SU-DHL-6 (cell line): ENCODE results near the gene APOBR.

Source experiments
- H2AFZ ChIP-seq: fragments of 200-600 bp; sonication (generic); 2 replicates; pipeline ENCODE4 v1.6.1; 2014; ENCODE audit warnings: low read depth, mild to moderate bottlenecking, moderate library complexity, mixed read lengths, antibody characterized with exemption, low read length; ENCODE audit not compliant: severe bottlenecking
- H3F3A ChIP-seq: fragments of 200-600 bp; shearing (Covaris generic); 2 replicates; pipeline ENCODE4 v1.6.0; 2016; ENCODE audit warnings: antibody characterized with exemption, mild to moderate bottlenecking; ENCODE audit not compliant: insufficient read depth
- H3K27ac ChIP-seq: fragments of 200-600 bp; sonication (generic); 2 replicates; pipeline ENCODE4 v1.5.1; 2016; ENCODE audit warnings: low read depth, mild to moderate bottlenecking, low read length, moderate library complexity, mixed read lengths
- H3K27me3 ChIP-seq: fragments of 200-600 bp; sonication (generic), shearing (Covaris generic); 2 replicates; pipeline ENCODE4 v1.6.0; 2014; ENCODE audit warnings: mild to moderate bottlenecking, low read length
- H3K36me3 ChIP-seq: fragments of 200-600 bp; sonication (generic); 2 replicates; pipeline ENCODE4 v1.6.1; 2014; ENCODE audit warnings: mild to moderate bottlenecking, low read length, mixed read lengths
- H3K4me2 ChIP-seq: fragments of 300-600, 200-600 bp; shearing (Covaris generic), sonication (generic); 2 replicates; pipeline ENCODE4 v1.6.0; 2014; ENCODE audit warnings: low read length, low read depth, mild to moderate bottlenecking; ENCODE audit not compliant: poor library complexity, severe bottlenecking
- H3K4me3 ChIP-seq: fragments of 200-600 bp; sonication (generic); 2 replicates; pipeline ENCODE4 v1.5.1; 2014; ENCODE audit warnings: antibody characterized with exemption, low read length, mild to moderate bottlenecking, mixed read lengths; ENCODE audit not compliant: insufficient read depth, poor library complexity, severe bottlenecking
- H3K79me2 ChIP-seq: fragments of 200-600 bp; sonication (generic); 2 replicates; pipeline ENCODE4 v1.6.1; 2014; ENCODE audit warnings: mild to moderate bottlenecking, low read length, moderate library complexity; ENCODE audit not compliant: insufficient read depth
- H3K9ac ChIP-seq: fragments of 200-600 bp; sonication (generic); 2 replicates; pipeline ENCODE4 v1.7.0; 2014; ENCODE audit warnings: mild to moderate bottlenecking, low read length
- H3K9me2 ChIP-seq: fragments of 200-600 bp; sonication (generic); replicated peaks from 2 replicates; pipeline ENCODE4 v1.6.1; 2014; ENCODE audit warnings: low read length; ENCODE audit not compliant: insufficient read depth
- H3K9me3 ChIP-seq: fragments of 200-600 bp; sonication (generic); 2 replicates; pipeline ENCODE4 v1.6.1; 2014; ENCODE audit warnings: low read length, mixed read lengths; ENCODE audit not compliant: insufficient read depth
- H4K20me1 ChIP-seq: fragments of 200-600 bp; sonication (generic); 2 replicates; pipeline ENCODE4 v1.6.1; 2014; ENCODE audit warnings: low read depth, mild to moderate bottlenecking, antibody characterized with exemption, low read length, moderate library complexity, mixed read lengths
- EZH2phosphoT487 ChIP-seq: fragments of 200-600 bp; sonication (generic), shearing (Covaris generic); conservative IDR thresholded peaks from 2 replicates; pipeline ENCODE4 v1.6.1; 2018; ENCODE audit warnings: mild to moderate bottlenecking, antibody characterized with exemption, low read length, moderate library complexity, mixed read lengths
- TF ChIP-seq, protein P1 (sequence below): fragments of 200-600 bp; sonication (generic); IDR thresholded peaks from one replicate; pipeline ENCODE4 v1.5.1; 2017; ENCODE audit warnings: antibody characterized with exemption, mild to moderate bottlenecking, low read length, moderate library complexity; ENCODE audit not compliant: insufficient read depth, poor library complexity, severe bottlenecking

APOBR gene

GRCh38 chr16:28534542-28535373, 40.3 kb downstream of the APOBR start:
- Histone ChIP-seq H3K27ac (no peak overlapping the region), H2AFZ (no peak overlapping the region)

GRCh38 chr16:28537076-28537475, 42.6 kb downstream of the APOBR start:
- Histone ChIP-seq H2AFZ (no peak overlapping the region), H3F3A (no peaks in the 10 kb centered on the region), H3K4me3 (no peak overlapping the region), H3K4me2 (no peak overlapping the region), H4K20me1 (no peaks in the 10 kb centered on the region), H3K9me2 (no peaks in the 10 kb centered on the region), H3K9ac (no peak overlapping the region), H3K9me3 (no peaks in the 10 kb centered on the region), H3K36me3 (no peaks in the 10 kb centered on the region), H3K27ac (no peak overlapping the region), H3K79me2 (no peaks in the 10 kb centered on the region), H3K27me3 (no peaks in the 10 kb centered on the region)
- no peak for TF ChIP-seq EZH2phosphoT487
- TF ChIP-seq, protein P1, sequence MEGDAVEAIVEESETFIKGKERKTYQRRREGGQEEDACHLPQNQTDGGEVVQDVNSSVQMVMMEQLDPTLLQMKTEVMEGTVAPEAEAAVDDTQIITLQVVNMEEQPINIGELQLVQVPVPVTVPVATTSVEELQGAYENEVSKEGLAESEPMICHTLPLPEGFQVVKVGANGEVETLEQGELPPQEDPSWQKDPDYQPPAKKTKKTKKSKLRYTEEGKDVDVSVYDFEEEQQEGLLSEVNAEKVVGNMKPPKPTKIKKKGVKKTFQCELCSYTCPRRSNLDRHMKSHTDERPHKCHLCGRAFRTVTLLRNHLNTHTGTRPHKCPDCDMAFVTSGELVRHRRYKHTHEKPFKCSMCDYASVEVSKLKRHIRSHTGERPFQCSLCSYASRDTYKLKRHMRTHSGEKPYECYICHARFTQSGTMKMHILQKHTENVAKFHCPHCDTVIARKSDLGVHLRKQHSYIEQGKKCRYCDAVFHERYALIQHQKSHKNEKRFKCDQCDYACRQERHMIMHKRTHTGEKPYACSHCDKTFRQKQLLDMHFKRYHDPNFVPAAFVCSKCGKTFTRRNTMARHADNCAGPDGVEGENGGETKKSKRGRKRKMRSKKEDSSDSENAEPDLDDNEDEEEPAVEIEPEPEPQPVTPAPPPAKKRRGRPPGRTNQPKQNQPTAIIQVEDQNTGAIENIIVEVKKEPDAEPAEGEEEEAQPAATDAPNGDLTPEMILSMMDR, result no peak

More at GRCh38 chr16:28534542-28535373, 40.3 kb downstream of the APOBR start:
- Histone ChIP-seq H4K20me1 (no peaks in the 10 kb centered on the region), H3K9me3 (no peaks in the 10 kb centered on the region), H3K9me2 (no peaks in the 10 kb centered on the region), H3K36me3 (no peaks in the 10 kb centered on the region), H3K4me2 (no peak overlapping the region), H3K9ac (no peak overlapping the region), H3K4me3 (no peak overlapping the region), H3F3A (no peaks in the 10 kb centered on the region), H3K79me2 (no peaks in the 10 kb centered on the region), H3K27me3 (no peaks in the 10 kb centered on the region)
- TF ChIP-seq, protein P1, result no peak
- TF ChIP-seq EZH2phosphoT487, result no peak

DNA sequence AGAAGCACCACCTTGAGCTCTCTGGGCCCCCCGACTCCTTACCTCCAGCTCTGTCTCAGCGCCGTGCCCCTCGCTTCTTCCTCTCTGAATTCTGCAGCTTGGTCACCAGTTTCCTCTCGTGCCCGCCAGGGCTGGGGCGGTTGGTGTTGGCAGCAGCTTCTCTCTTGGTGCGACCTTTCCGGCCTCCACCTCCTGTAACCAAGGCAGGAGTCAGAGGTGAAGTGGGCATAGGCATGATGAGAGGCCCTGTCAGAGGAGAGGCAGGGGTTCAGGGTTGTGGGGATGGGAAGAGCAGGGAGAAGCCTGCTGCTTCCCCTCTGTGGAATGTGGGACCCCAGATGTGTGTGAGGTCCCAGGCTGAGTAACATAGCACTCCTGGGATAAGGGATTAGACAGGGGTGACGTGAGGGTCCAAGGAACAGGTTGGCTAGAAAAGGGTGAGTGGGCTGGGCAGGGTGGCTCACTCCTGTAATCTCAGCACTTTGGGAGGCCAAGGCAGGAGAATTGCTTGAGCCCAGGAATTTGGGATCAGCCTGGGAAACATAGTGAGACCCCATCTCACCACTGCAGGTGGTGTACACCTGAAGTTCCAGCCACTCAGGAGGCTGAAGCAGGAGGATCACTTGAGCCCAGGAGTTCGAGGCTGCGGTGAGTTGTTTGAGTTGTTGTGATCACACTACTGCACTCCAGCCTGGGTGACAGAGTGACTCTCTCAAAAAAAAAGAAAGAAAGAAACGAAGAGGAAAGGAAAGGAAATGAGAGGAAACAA, 43.7 kb downstream of the APOBR start:
- no peak overlapping the region for H3K27ac ChIP-seq
- H3K9me3 ChIP-seq, result no peaks in the 10 kb centered on the region
- no peaks in the 10 kb centered on the region for H3K79me2 ChIP-seq
- H3K36me3 ChIP-seq, result no peaks in the 10 kb centered on the region
- H4K20me1 ChIP-seq, result no peaks in the 10 kb centered on the region
- no peak overlapping the region for H3K4me2 ChIP-seq
- no peak overlapping the region for H2AFZ ChIP-seq
- no peaks in the 10 kb centered on the region for H3K27me3 ChIP-seq
- TF ChIP-seq, protein P1, result no peak
- no peak for TF ChIP-seq EZH2phosphoT487
- H3F3A ChIP-seq, result no peaks in the 10 kb centered on the region
- no peak overlapping the region for H3K4me3 ChIP-seq
- no peak overlapping the region for H3K9ac ChIP-seq
- no peaks in the 10 kb centered on the region for H3K9me2 ChIP-seq
